GM19395 (cell line): Measurements from ENCODE around the gene KIF3A.
A peak's percentile ranks its signal among the peaks of the same experiment; 100 is the strongest.

Experiments
- ATAC-seq: cut with Tn5 transposase; IDR thresholded peaks from one replicate; pipeline ENCODE4 v1.9.1; 2021; ENCODE audit warnings: mild to moderate bottlenecking, moderate library complexity; ENCODE audit not compliant: unreplicated experiment

The KIF3A gene

DNA sequence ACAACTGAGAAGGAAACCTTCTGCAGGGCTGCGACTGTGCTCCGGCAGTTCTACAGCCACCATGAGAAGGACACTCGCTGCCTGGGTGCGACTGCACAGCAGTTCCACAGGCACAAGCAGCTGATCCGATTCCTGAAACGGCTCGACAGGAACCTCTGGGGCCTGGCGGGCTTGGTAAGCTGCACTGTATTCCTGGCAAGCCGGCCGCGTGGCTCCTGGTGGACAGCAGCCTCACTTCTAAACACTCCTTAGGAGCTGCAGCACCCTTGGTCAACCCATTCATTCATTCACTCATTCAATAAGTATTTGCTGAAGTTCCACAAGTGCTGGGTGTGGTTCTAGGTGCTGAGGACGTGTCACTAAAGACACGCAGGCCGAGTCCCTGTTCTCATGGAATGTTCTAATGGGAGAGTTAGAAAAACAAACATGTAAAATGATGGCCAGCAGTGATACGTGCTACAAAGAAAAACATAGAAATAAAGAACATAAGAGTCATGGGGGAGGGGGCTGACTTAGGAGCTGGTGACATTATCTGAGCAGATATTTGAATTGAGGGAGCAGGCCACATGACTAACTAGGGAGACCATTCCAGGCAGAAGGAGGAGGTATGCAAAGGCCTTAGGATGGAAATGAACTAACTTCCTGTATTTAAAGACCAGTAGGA is 57.5 kb downstream of the KIF3A start:
- ATAC-seq = no peak

DNA sequence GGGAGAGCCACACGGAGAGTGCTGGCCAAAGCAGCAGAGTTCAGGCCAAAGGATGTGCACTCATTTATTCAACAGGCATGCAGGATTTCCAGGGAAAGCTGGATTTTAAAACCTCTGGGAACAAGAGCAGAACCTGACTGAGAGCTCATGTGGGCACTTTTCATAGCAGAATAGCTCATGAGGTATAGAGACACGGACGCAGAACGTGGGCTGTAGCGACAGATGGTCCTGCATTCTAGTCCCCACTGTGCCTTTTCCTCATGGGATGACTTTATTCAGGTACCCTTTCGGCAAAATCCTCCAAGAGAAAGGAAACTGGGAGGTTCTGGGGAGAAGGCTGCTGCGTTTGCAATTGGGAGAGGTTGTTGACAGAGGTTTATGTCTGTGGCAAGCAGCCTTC is 58.2 kb downstream of the KIF3A start:
- ATAC-seq = no peak

DNA sequence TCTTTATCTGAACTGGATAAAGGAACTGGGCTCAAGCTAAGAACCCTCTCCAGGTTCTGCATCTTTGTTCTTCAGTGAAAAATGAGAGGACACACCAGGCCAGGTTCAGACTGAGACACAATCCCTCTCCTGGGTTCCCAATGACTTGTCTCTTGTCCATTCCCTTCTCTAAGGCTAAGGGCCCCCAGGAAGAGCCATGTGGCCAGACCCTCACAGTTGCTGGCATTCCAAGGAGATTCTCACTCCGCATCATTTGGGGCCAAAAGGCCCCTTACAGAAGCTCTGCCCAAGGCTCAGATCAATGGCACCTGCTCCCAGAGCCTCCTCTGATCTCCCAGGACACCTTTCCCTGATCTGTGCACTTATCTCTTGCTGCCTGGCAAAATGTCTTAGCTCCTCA is 58.6 kb downstream of the KIF3A start:
- no peak for ATAC-seq

DNA sequence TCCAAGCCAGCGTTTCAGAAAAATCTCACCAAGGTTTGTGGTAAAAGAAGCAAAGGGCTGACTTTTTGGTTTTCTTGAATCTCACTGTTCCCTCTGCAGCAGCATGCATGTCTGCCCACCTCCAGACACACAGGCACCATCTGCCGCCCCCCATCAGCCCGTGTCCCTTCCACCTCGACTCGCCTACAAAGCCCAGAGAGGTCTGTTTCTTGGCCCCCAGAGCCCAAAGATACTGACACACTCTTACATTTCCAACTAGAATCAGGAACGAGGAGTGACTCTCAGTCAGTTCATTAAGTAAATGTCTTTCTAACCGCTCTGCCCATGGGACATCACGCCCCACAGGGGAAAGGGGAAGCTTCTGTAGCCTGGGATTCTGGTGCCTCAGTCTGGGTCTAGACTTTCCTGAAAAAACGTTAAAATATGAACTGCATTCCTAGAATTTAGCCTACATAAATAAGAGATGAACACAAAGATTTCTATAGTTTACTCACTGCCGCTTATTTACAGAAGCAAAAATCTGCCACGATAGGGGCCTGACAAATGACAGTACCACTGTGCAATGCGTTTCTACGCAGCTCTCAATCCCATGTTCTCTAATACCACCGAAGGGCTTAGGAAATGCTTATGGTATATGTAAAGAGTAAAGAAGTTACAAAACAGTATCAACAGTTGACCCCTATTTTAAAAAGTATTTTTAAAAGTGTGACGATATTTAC is 59.5 kb downstream of the KIF3A start:
- ATAC-seq = no peak

DNA sequence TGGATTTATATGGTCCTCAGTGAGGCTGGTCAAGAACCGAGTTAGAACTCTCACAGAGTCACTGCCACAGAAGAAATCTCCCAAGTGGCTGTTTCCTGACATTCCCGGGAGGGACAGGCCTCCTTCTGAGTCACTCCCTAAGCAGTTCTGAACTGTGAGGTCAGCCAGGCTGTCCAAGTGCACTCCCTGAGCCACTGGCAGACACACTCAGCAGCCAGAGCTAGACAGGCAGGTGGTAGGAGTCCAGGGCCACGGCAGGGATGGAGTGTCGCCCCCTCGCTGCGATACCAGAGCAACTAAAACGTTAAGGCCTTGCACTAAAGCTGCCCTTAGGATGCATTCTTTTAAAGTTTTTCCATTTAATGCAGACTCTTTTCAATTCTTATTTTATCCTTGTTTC is 60.2 kb downstream of the KIF3A start:
- ATAC-seq = no peak

DNA sequence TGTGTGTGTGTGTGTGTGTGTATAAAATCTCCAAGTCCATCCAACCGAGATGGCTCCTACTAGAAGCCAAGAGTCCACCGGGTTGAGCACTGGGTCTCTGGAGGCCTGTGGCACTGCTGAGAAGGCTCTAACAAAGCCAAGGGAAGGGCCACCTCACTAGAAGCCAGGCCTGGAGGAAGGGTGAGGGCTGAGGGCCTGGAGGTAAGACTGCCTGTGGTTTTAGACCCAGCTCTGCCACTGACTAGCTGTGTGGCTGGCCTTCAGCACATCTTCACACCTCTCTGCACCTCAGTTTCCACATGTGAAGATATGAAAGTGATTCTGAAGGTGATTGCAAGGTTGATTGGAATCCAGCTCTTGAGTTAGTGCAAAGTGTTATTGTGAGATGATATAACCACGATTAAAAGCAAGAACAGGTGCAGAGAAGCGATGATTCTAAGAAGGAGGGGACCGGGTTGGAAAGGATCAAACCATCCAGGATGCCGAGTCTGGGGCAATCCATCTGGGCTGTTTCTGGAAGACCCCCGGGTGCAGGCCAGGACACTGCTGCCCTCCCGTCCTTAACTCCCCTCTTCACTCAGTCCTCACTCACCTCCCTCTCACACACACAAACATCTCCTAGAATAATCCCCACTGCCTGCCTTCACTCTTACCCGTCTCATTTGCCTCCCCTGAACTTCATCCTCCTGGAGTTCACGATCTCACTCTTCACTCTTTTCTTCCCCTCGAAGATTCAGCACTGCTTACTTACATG is 61.2 kb downstream of the KIF3A start:
- ATAC-seq = no peak

DNA sequence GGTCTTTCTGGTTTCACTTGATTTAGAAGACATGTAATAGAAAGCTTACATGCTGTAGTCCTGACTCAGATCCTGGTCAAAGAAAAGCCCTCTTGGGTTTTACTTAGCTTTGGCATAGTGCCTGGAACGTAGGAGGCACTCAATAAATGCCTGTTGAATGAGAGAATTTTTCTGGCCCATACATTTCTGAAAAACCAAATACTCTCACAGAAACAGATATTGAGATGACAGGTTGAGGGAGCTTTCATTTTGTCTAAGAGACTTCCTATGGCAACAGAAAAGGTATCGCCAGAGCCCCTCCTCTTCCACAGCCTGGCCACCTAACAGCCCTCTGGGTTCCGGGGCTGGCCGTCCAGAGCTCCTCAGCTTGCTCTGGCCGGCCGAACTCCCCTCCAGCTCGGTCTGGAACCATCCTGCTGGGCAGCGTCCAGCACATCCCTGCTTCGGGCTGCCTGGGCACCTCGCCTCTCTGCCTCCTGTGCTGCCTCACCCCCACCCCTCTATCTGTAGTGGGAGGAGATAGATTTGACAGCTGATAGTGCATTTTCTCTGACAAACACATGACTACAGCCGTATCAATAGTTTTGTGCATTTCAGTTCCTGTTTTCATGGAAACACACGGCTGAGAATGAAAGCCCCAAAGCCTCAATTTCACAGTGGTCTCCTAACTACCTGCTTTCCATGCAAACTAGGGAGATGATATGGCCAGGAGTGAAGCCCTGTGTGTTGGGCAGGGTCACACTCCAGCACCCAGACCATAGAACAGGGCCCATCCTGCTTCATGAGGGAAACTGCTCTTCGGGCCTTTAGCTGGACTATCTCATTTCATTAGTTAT is 62.5 kb downstream of the KIF3A start:
- peak; percentile 91 for ATAC-seq

DNA sequence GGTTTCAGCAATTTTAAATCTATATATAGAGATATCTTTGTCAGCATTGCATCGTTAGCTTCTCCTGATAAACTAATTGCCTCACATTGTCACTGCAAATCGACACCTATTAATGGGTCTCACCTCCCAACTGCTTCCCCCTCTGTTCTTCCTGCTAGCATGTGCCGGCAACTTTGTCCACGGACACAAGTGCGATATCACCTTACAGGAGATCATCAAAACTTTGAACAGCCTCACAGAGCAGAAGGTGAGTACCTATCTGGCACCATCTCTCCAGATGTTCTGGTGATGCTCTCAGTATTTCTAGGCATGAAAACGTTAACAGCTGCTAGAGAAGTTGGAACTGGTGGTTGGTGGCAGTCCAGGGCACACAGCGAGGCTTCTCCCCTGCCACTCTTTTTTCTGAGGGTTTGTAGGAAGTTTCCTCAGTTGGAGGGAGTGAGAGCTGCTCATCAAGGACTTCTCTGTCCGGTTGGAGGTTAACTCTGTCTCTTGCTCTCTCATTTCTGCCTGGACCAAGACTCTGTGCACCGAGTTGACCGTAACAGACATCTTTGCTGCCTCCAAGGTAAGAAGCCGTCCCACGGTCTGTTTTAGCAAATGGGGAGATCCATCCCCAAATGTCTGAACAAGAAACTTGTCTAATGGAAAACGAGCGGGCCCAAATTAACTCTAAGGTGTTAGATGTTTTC is 63.3 kb downstream of the KIF3A start, which contains the start of gene IL4:
TSS of gene IL4 (plus strand) at position 51 of the 692 bp plus-strand sequence. CDS start at position 113, 62 bp downstream.
- no peak for ATAC-seq

DNA sequence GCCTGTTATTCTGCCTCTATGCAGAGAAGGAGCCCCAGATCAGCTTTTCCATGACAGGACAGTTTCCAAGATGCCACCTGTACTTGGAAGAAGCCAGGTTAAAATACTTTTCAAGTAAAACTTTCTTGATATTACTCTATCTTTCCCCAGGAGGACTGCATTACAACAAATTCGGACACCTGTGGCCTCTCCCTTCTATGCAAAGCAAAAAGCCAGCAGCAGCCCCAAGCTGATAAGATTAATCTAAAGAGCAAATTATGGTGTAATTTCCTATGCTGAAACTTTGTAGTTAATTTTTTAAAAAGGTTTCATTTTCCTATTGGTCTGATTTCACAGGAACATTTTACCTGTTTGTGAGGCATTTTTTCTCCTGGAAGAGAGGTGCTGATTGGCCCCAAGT is 63.9 kb downstream of the KIF3A start:
- no peak for ATAC-seq

DNA sequence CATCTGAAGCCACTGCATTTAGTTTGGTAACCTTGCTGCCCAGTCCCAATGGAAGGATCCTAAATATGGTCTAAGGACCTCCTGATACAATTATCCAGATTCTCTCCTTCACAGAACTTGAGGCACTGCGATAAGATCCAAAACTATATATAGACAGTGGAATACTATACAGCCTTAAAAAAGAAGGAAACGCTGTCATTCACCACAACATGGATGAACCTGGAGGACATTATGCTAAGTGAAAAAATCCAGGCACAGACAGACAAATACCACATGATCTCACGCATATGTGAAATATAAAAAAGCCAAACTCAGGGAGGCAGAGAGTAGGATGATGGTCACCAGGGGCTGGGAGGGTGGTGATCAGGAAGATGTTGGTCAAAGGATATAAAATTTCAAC is 66.3 kb downstream of the KIF3A start:
- no peak for ATAC-seq

DNA sequence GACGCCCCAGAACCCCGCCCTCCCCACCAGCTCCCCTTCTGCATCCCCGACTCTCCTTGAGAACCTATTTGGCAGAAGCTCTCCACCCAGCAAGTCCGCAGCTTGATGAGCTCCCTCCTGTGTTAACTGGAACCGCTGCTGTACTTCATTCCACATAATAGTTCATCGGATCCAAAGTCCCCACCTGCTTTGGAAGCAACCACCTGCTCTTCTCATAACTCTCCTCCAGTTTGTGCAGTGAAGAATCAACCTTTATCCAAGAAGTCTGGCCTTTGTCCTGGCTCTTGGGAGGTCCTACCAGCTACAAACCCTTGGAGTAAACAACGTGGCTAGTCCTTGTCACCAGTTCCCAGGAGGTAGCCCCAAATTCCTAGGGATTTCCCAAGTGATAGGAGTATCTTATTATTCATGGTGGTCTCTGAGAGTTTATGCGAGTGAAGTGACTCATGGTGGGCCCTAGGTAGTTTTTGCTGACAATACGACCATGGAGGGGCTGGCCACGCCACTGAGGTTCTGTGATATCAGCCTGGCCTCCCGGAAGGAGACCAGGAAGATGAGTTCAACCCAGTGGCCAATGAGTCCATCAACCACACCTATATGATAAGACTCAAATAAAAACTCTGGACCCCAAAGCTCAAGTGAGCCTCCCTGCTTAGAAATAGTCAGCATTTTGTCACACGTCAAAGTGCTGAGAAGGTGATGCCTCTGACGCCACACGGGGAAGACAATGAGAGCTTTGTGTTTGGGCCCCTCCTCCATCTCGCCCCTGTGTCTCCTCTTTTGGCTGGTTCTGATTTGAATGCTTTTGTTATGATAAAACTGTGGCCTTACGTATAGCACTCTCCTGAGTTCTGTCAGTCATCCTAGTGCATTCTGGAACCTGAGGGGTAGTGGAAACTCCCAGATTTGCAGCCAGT is 67.1 kb downstream of the KIF3A start:
- ATAC-seq = no peak

DNA sequence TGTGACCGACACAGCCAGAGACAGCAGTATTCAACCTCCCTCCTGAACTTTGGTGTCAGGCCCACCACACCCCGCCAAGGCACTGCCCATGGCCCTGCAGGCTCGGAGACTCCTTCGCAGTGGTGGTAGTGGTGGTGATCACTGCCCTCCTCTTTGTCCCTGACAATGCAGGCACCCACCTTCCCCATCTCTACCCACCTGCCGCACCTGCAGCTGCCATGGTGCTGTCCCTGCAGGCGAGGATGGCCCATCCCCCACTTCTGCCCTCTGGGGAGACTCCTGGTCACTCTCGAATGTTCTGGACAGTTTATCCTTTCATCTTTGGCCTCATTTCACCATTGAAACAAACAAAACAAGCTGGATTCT is 67.9 kb downstream of the KIF3A start:
- ATAC-seq = no peak

DNA sequence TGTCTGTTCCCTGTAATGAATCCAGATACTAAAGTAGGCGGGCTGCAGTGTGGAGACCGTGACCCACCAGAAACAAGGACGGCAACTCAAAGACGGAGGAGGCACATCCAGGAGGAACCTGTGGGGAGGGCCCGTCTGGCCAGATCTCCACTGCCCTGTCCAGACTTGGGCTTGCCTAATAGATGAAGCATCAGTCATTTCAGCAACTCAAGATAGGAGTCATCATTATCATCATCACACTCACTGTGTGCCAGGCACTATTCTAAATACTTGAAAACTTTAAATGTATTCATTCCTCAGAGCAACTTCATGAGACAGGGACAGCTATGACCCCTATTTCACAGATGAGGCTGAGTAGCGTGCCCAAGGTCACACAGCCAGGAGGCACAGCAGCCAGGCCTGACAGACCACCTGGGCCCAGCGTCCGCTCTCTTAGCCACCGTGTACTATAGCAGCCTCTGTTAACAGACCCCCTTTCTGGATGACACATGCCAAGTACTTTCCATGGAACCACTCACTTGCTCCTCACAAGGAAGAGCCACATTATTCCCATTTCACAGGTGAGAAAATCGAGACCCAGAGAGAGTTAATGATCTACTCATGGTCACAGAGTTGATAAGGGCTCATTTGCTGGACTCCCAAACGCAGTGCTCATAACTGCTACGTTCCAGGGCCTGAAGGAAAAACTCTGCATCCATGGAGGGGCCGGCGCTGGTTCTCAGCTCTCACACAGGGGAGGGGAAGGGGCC is 68.5 kb downstream of the KIF3A start:
- ATAC-seq = no peak

DNA sequence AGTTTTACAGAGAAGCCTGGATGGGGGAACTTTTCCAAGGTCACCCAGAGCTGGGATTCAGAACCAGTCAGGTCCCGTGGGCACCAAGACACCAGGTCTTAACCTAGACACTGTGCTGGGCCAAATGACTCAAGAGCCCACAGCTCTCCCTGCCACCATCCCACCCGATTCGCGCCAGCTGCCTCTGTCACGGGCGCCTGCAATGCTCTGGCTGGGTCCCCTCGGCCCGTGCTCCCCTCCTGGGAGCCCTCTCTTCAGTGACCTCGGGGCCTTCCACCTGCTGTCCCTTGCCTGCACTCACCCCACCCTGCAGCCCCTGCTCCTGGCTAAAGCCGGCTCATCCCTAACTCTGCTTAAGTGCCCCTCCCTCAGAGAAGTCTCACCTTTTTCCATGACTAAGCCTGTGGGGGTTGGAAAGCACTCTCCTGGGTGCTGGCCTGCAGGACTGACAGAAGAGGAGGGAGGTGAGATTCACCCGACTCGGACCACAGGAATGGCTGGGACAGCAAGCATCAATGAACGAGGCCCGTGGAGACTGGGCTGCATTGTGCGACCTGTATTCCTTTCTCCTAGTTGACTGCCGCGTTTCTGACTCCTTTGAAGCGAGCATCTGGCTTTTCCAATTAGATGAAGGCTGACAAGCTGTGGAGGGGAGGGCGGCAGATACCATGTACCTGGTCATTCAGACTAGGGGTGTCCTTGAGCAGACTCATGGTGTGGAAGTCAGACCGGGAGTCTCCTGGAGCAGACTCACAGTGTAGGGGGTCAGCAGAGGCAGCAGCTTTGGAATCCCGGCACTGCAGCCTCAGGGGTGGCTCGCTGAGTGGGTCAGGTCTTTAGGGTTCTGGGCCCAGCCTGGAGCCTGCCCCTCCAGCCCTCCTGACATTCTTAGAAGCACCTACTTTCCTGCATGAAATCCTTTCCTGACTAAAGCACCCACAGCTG is 69.3 kb downstream of the KIF3A start:
- no peak for ATAC-seq

DNA sequence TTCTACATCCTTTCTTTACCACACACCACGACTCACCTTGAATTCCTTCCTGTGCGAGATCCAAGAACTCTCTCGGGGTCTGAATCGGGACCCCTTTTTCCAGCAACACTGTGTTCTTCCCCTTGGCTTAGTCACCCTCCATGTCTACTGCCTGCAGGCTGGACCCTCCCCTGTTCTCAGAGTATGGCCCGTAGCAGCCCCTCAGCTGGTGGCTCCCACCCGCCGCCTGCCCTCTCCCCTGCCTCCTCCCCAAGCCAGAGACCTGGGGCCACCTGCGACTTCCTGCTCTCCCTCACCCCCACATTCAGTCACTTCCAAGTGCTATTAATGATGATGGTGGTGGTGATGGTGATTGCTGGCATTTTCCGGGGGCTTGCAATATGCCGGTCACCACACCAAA is 70.0 kb downstream of the KIF3A start:
- no peak for ATAC-seq

DNA sequence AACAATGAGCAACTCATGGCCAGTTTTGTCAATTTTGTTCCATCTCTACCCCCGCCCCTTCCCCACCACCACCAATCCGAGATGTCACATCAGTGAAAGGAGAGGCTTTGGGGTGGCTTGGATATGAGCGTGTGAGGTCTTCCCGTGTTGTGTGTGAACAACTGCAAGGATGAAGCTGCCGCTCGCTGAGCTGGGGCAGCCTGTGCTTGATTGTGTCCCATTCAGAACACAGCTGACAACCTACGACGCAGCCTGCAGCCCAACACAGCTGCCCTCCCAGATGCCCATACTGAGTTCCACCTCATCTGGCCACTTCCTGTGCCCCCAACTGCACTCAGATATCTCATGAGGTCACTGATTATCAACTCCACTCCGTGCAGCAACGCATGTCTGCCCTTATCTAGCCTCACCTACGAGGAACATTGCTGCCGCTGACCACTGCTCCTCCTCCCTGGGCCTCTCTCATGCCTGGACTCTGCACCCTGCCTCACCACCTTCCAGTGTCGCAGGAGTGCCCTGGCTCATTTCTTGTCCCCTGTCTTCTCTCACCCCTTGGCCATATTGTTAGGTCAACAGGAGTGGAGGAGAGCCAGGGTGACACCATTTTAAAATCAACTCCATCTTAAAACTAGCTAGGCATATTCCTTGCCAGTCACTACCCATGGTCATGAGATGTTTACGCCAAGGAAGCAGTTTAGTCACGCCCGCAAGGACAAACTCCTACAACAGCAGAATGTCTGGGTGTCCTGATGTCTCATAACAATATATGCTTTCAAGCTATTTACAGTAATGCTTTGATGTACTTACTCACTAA is 70.8 kb downstream of the KIF3A start:
- no peak for ATAC-seq

DNA sequence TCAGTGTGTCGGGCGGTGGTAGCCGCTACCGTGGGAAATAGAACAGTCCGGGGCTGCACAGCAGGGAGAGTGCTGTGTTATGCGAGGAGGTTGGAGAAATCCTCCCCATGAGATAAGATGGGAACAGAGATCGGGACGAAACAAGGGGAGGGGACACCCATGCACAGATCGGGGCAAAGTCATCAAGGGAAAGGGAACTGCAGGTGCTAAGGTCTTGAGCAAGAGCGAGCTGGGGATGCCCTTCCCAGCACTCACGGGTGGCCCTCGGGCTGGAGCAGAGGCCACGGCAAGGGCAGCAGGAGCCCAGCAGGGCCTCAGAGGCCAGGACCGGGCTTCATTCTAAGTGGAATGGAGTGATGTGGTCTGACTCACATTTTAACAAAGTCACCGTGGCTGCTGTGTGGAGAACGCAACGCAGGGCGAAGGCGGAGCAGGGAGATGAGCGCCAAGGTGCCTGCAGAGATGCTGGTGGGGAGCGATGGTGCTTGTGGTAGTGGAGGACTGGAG is 71.7 kb downstream of the KIF3A start:
- no peak for ATAC-seq
